ENCODE results near the gene RNF182.
"Not testable (repeated sequence)": the region's sequence is repeated elsewhere in the genome, so short reads cannot be mapped to it uniquely, and the experiment has no call there.

GRCh38 chr6:13973422-13973821, 48.7 kb downstream of the RNF182 start:
- not testable (repeated sequence) for TF ChIP-seq FOXA1 (IDR thresholded peaks at IDR 0.05; ENCODE audit: borderline replicate concordance); MED1 (CRISPR knock-in tag; IDR thresholded peaks at IDR 0.05; ENCODE audit: borderline replicate concordance); SMARCA5 (IDR thresholded peaks at IDR 0.05); ELF4 (CRISPR knock-in tag; IDR thresholded peaks at IDR 0.05); HDAC2 (IDR thresholded peaks at IDR 0.05); ATF2 (CRISPR knock-in tag; IDR thresholded peaks at IDR 0.05)
- TF ChIP-seq, protein P1, sequence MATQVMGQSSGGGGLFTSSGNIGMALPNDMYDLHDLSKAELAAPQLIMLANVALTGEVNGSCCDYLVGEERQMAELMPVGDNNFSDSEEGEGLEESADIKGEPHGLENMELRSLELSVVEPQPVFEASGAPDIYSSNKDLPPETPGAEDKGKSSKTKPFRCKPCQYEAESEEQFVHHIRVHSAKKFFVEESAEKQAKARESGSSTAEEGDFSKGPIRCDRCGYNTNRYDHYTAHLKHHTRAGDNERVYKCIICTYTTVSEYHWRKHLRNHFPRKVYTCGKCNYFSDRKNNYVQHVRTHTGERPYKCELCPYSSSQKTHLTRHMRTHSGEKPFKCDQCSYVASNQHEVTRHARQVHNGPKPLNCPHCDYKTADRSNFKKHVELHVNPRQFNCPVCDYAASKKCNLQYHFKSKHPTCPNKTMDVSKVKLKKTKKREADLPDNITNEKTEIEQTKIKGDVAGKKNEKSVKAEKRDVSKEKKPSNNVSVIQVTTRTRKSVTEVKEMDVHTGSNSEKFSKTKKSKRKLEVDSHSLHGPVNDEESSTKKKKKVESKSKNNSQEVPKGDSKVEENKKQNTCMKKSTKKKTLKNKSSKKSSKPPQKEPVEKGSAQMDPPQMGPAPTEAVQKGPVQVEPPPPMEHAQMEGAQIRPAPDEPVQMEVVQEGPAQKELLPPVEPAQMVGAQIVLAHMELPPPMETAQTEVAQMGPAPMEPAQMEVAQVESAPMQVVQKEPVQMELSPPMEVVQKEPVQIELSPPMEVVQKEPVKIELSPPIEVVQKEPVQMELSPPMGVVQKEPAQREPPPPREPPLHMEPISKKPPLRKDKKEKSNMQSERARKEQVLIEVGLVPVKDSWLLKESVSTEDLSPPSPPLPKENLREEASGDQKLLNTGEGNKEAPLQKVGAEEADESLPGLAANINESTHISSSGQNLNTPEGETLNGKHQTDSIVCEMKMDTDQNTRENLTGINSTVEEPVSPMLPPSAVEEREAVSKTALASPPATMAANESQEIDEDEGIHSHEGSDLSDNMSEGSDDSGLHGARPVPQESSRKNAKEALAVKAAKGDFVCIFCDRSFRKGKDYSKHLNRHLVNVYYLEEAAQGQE (IDR thresholded peaks at IDR 0.05; ENCODE audit: borderline replicate concordance), result not testable (repeated sequence)
- TF ChIP-seq, protein P1 (CRISPR knock-in tag; IDR thresholded peaks at IDR 0.05; ENCODE audit: low read depth), result not testable (repeated sequence)
